ENCODE data around the gene VSIR.

Gene VSIR

GRCh38 chr10:71747039-71747531 lies 26.2 kb downstream of the VSIR start:
- DNase-seq = no peak

- no peak for DNase-seq
These were observed 26.8 kb downstream of the VSIR start for GRCh38 chr10:71746344-71747037.

GRCh38 chr10:71745664-71746250 lies 27.6 kb downstream of the VSIR start:
- no peak for DNase-seq

GRCh38 chr10:71744897-71745663 lies 28.2 kb downstream of the VSIR start:
- no peak for DNase-seq

- no peak for DNase-seq
These were observed 29.5 kb downstream of the VSIR start for GRCh38 chr10:71743866-71744265.

- no peak for DNase-seq
These were observed 30.1 kb downstream of the VSIR start for GRCh38 chr10:71743089-71743838.

- DNase-seq = no peak
These were observed 30.8 kb downstream of the VSIR start for GRCh38 chr10:71742301-71743088.

GRCh38 chr10:71741671-71742070 lies 31.6 kb downstream of the VSIR start:
- no peak for DNase-seq

GRCh38 chr10:71741029-71741428 lies 32.3 kb downstream of the VSIR start:
- DNase-seq = no peak

- no peak for DNase-seq
These were observed 33.2 kb downstream of the VSIR start for GRCh38 chr10:71740069-71740653.

- no peak for DNase-seq
These were observed 33.9 kb downstream of the VSIR start for GRCh38 chr10:71739358-71739900.

GRCh38 chr10:71737834-71738197 lies 35.5 kb downstream of the VSIR start:
- no peak for DNase-seq

- no peak for DNase-seq
These were observed 36.1 kb downstream of the VSIR start for GRCh38 chr10:71737001-71737833.

GRCh38 chr10:71736570-71736952 lies 36.8 kb downstream of the VSIR start:
- no peak for DNase-seq

GRCh38 chr10:71735709-71736569 lies 37.4 kb downstream of the VSIR start:
- DNase-seq = no peak

- DNase-seq = no peak
These were observed 38.5 kb downstream of the VSIR start for GRCh38 chr10:71734797-71735196.

GRCh38 chr10:71731791-71732190 lies 41.5 kb downstream of the VSIR start:
- DNase-seq = no peak

- no peak for DNase-seq
These were observed 44.1 kb downstream of the VSIR start for GRCh38 chr10:71729161-71729636.
